ENCODE data around the gene PAPSS1. TPM values are rescaled to one million over a fixed set of nuclear protein-coding genes. Genes with fewer than 3 reads are reported as not detected.

PAPSS1 gene
- total and polyA plus RNA-seq, 9 of the 15 experiments (the other 6 are each of a cell fraction or from before 2014, with no cell fraction given), result 21.1 to 53.9 (median 41.9) TPM

DNA sequence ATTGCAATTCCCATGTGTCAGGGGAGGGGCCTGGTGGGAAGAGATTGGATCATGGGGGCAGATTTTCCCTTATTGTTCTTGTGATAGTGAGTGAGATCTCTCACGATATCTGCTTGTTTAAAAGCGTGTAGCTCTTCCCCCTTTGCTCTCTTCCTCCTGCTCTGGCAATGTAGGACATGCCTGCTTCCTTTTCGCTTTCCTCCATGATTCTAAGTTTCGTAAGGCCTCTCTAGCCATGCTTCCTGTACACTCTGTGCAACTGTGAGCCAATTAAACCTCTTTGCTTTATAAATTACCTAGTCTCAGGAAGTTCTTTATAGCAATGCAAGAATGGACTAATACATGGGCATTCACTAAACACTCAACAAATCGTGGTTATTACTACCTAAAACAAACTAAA lies 37.2 kb upstream of the PAPSS1 start:
- intact Hi-C loops (cut with micrococcal nuclease) (no loop called here), in situ Hi-C loops (cut with MboI) (loop anchor here (25.0 kb wide), 1 partner anchor 155 kb away; no protein-coding TSS in a partner anchor)
- WGBS (ENCODE audit: insufficient coverage, low coverage, missing lambda C conversion rate), result 7% methylated on average over 5 of the region's 5 CpGs
- no peak for TF ChIP-seq KLF16 (IDR thresholded peaks at IDR 0.05)
- TF ChIP-seq, protein P1, sequence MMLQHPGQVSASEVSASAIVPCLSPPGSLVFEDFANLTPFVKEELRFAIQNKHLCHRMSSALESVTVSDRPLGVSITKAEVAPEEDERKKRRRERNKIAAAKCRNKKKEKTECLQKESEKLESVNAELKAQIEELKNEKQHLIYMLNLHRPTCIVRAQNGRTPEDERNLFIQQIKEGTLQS (IDR thresholded peaks at IDR 0.05), result no peak
- TF ChIP-seq, protein P1 (CRISPR knock-in tag; conservative IDR thresholded peaks at IDR 0.05), result no peak
- TF ChIP-seq ETS2 (tag; IDR thresholded peaks at IDR 0.05; ENCODE audit: borderline replicate concordance, poor library complexity, severe bottlenecking), result no peak
- no peak for TF ChIP-seq U2AF2 (optimal IDR thresholded peaks at IDR 0.05; ENCODE audit: low read depth, low read length)
- no peak for TF ChIP-seq MAFG (tag; conservative IDR thresholded peaks at IDR 0.05)
- TF ChIP-seq, protein P2, sequence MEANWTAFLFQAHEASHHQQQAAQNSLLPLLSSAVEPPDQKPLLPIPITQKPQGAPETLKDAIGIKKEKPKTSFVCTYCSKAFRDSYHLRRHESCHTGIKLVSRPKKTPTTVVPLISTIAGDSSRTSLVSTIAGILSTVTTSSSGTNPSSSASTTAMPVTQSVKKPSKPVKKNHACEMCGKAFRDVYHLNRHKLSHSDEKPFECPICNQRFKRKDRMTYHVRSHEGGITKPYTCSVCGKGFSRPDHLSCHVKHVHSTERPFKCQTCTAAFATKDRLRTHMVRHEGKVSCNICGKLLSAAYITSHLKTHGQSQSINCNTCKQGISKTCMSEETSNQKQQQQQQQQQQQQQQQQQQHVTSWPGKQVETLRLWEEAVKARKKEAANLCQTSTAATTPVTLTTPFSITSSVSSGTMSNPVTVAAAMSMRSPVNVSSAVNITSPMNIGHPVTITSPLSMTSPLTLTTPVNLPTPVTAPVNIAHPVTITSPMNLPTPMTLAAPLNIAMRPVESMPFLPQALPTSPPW (CRISPR knock-in tag; IDR thresholded peaks at IDR 0.05), result no peak
- TF ChIP-seq MYC (IDR thresholded peaks at IDR 0.05; ENCODE audit: low read depth, low read length), result no peak
- no peak for TF ChIP-seq MYC (CRISPR knock-in tag; IDR thresholded peaks at IDR 0.05; ENCODE audit: borderline replicate concordance, low read depth)
- no peak for TF ChIP-seq SRSF3 (IDR thresholded peaks at IDR 0.05; ENCODE audit: insufficient read depth, low read length)
- TF ChIP-seq, protein P3, sequence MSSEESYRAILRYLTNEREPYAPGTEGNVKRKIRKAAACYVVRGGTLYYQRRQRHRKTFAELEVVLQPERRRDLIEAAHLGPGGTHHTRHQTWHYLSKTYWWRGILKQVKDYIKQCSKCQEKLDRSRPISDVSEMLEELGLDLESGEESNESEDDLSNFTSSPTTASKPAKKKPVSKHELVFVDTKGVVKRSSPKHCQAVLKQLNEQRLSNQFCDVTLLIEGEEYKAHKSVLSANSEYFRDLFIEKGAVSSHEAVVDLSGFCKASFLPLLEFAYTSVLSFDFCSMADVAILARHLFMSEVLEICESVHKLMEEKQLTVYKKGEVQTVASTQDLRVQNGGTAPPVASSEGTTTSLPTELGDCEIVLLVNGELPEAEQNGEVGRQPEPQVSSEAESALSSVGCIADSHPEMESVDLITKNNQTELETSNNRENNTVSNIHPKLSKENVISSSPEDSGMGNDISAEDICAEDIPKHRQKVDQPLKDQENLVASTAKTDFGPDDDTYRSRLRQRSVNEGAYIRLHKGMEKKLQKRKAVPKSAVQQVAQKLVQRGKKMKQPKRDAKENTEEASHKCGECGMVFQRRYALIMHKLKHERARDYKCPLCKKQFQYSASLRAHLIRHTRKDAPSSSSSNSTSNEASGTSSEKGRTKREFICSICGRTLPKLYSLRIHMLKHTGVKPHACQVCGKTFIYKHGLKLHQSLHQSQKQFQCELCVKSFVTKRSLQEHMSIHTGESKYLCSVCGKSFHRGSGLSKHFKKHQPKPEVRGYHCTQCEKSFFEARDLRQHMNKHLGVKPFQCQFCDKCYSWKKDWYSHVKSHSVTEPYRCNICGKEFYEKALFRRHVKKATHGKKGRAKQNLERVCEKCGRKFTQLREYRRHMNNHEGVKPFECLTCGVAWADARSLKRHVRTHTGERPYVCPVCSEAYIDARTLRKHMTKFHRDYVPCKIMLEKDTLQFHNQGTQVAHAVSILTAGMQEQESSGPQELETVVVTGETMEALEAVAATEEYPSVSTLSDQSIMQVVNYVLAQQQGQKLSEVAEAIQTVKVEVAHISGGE (CRISPR knock-in tag; IDR thresholded peaks at IDR 0.05), result no peak

More for the DNA sequence above, 37.2 kb upstream of the PAPSS1 start:
- FAIRE-seq (no peak), DNase-seq (ENCODE audit: extremely low read depth in 1 of 4, low spot score in 3 of 4) (no peak), ATAC-seq (no peak)
- Histone ChIP-seq H3K79me2 (ENCODE audit: control insufficient read depth, insufficient read depth, low read length) (no peaks in the 10 kb centered on the region), H3K4me3 (no peak overlapping the region), H3K4me1 (replicated peaks in 1 of 2; ENCODE audit: control insufficient read depth in 2 of 2, insufficient read depth in 2 of 2, low read length in 2 of 2) (no peaks in the 10 kb centered on the region), H3K9me1 (ENCODE audit: control insufficient read depth, insufficient read depth, low read length) (no peaks in the 10 kb centered on the region), H4K20me1 (replicated peaks; ENCODE audit: control insufficient read depth, insufficient read depth, low read length) (no peaks in the 10 kb centered on the region), H3K27me3 (ENCODE audit: control insufficient read depth in 2 of 2, insufficient read depth in 2 of 2, low read length in 2 of 2) (no peaks in the 10 kb centered on the region), H2AFZ (ENCODE audit: low read depth, low read length) (no peak overlapping the region), H3K36me3 (ENCODE audit: control insufficient read depth, insufficient read depth, low read length) (no peaks in the 10 kb centered on the region), H3K27ac (ENCODE audit: extremely low read depth, low read depth, low read length) (no peak overlapping the region), H3K9me3 (replicated peaks; ENCODE audit: control insufficient read depth, insufficient read depth, low read depth, low read length) (no peaks in the 10 kb centered on the region), H3K4me2 (ENCODE audit: insufficient read depth, low read length) (no peak overlapping the region), H3K9ac (ENCODE audit: insufficient read depth in 1 of 2, low read depth in 2 of 2, low read length in 2 of 2) (no peak overlapping the region)
- BruUV-seq (replicated peaks), result no TSS peak
- POLR2A ChIA-PET, result no interaction called here
- CTCF ChIA-PET (ENCODE audit: low intra/inter-chr PET ratio), result interaction anchor here (1.3 to 2.2 kb wide), 2 partner anchors 156 to 815 kb away, joined by 4 to 12 read pairs; no protein-coding TSS in a partner anchor

Data from K562 (cell line).